MCF 10A (cell line): ENCODE data around the gene KRTAP2-1. TPM values are rescaled to one million over a fixed set of nuclear protein-coding genes. Genes with fewer than 3 reads are reported as not detected.
A peak's percentile ranks its signal among the peaks of the same experiment; 100 is the strongest.
"Not testable (repeated sequence)": the region's sequence is repeated elsewhere in the genome, so short reads cannot be mapped to it uniquely, and the experiment has no call there.

Experiments
- BruUV-seq: library from RNA; stranded (reverse); fragments of 400-500 nt; replicated peaks from 2 replicates; lab custom pipeline; 2021; lab: Mats Ljungman, UMichigan
- CTCF ChIA-PET: fragments of 300-600 bp; sonication (Branson Sonifier 250); formaldehyde crosslinking; extraction: SDS; loops from one replicate; lab custom pipeline; 2021; ENCODE audit warnings: antibody characterized with exemption, inconsistent platforms; lab: Yijun Ruan, JAX
- POLR2A ChIA-PET: fragments of 300-600, 350-650 bp; sonication (Branson Sonifier 250); formaldehyde crosslinking; extraction: SDS; loops from one replicate; lab custom pipeline; 2020; ENCODE audit warnings: antibody characterized with exemption, inconsistent platforms; lab: Yijun Ruan, JAX
- DNase-seq: peaks from one replicate; pipeline ENCODE4 v3.0.0-alpha.2; 2018; ENCODE audit not compliant: unreplicated experiment
- H3K27ac Mint-ChIP-seq: one replicate; pipeline ENCODE4 v1.8.0; 2022; ENCODE audit warnings: mild to moderate bottlenecking, low read depth, mixed read lengths; ENCODE audit not compliant: unreplicated experiment
- H3K27me3 Mint-ChIP-seq: one replicate; pipeline ENCODE4 v1.8.0; 2022; ENCODE audit warnings: mixed read lengths; ENCODE audit not compliant: insufficient read depth, unreplicated experiment
- H3K36me3 Mint-ChIP-seq: one replicate; pipeline ENCODE4 v1.8.0; 2022; ENCODE audit warnings: mild to moderate bottlenecking, moderate library complexity, mixed read lengths; ENCODE audit not compliant: insufficient read depth, unreplicated experiment
- H3K4me1 Mint-ChIP-seq: one replicate; pipeline ENCODE4 v1.8.0; 2022; ENCODE audit warnings: mixed read lengths; ENCODE audit not compliant: insufficient read depth, unreplicated experiment
- H3K4me3 Mint-ChIP-seq: one replicate; pipeline ENCODE4 v1.8.0; 2022; ENCODE audit warnings: mild to moderate bottlenecking, moderate library complexity, mixed read lengths; ENCODE audit not compliant: unreplicated experiment
- H3K9me3 Mint-ChIP-seq: one replicate; pipeline ENCODE4 v1.8.0; 2022; ENCODE audit warnings: mixed read lengths; ENCODE audit not compliant: unreplicated experiment
- intact Hi-C: fragments of 100-400 bp; cut with micrococcal nuclease; formaldehyde crosslinking; loops from 2 replicates; pipeline ENCODE4 v1.14.1; 2022
- total RNA-seq: library from RNA; stranded (reverse); gene quantifications from 2 replicates; pipeline ENCODE4 v1.2.3, GENCODE V29; 2022
- TF ChIP-seq, protein P1 (sequence below): fragments of 200-600 bp; IDR thresholded peaks from one replicate; pipeline ENCODE4 v1.8.0; 2022; ENCODE audit warnings: antibody characterized with exemption, mild to moderate bottlenecking; ENCODE audit not compliant: unreplicated experiment

Gene KRTAP2-1
- total RNA-seq, 1 experiment from 2014 or later: not detected

DNA sequence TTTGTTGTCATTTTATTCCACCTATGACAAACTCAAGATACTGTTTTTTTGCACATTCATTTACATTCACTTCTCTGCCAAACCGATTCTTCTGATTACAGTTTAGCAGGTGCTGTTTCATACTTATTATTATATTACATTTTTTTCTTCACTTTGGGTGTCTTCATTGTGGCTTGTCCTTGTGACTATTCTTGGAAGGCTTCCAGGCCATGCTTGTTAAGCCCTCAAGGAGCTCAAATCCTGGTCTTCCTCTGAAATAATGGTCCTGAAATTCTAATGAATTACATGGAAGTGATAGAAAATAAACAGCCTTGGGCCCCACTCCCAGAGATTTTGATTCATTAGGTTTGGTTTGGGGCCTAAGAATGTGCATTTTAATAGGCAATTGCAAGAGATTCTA, 17.2 kb upstream of the KRTAP2-1 start:
- H3K9me3 Mint-ChIP-seq: no peaks in the 10 kb centered on the region
- H3K27me3 Mint-ChIP-seq: no peaks in the 10 kb centered on the region
- H3K4me3 Mint-ChIP-seq: no peak overlapping the region
- intact Hi-C loops: loop anchor here (10.0 kb wide), 1 partner anchor 150 kb away; no protein-coding TSS in a partner anchor
- ChIA-PET POLR2A (interaction anchor here (0.6 kb wide), 1 partner anchor 293 kb away, joined by 3 read pairs; no protein-coding TSS in a partner anchor), CTCF (no interaction called here)
- H3K4me1 Mint-ChIP-seq: peaks cover 26% of the 10 kb centered on the region
- no peak for DNase-seq
- TF ChIP-seq, protein P1, sequence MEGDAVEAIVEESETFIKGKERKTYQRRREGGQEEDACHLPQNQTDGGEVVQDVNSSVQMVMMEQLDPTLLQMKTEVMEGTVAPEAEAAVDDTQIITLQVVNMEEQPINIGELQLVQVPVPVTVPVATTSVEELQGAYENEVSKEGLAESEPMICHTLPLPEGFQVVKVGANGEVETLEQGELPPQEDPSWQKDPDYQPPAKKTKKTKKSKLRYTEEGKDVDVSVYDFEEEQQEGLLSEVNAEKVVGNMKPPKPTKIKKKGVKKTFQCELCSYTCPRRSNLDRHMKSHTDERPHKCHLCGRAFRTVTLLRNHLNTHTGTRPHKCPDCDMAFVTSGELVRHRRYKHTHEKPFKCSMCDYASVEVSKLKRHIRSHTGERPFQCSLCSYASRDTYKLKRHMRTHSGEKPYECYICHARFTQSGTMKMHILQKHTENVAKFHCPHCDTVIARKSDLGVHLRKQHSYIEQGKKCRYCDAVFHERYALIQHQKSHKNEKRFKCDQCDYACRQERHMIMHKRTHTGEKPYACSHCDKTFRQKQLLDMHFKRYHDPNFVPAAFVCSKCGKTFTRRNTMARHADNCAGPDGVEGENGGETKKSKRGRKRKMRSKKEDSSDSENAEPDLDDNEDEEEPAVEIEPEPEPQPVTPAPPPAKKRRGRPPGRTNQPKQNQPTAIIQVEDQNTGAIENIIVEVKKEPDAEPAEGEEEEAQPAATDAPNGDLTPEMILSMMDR: no peak
- no peak overlapping the region for H3K27ac Mint-ChIP-seq
- H3K36me3 Mint-ChIP-seq: peaks cover 4% of the 10 kb centered on the region
- BruUV-seq: no TSS peak

DNA sequence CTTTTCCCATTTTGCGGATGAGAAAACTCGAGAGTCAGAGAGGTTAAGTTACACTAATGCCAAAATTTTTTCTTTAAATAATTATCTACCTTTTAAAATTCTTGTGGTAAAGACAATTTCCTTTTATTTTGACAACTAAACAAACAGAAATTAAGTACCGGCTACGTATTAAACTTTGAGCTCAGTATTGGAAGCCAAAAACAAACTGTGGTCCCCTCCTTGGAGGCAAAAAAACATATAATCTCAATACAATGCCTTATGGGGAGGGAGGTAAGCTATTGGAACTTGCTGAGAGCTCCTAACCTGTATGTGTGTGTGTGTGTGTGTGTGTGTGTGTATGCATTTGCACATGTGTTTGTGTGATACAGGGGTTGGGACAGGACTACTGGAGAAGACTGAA, 16.3 kb upstream of the KRTAP2-1 start:
- intact Hi-C loops: loop anchor here (10.0 kb wide), 1 partner anchor 149 kb away; no protein-coding TSS in a partner anchor
- no TSS peak for BruUV-seq
- no peak for DNase-seq
- POLR2A ChIA-PET: interaction anchor here (0.7 kb wide), 1 partner anchor 497 kb away, joined by 5 read pairs; no protein-coding TSS in a partner anchor
- H3K4me3 Mint-ChIP-seq: no peak overlapping the region
- CTCF ChIA-PET: no interaction called here
- peaks cover 33% of the 10 kb centered on the region for H3K4me1 Mint-ChIP-seq
- H3K27ac Mint-ChIP-seq: no peak overlapping the region
- H3K36me3 Mint-ChIP-seq: peaks cover 4% of the 10 kb centered on the region
- no peaks in the 10 kb centered on the region for H3K27me3 Mint-ChIP-seq
- TF ChIP-seq, protein P1: no peak
- H3K9me3 Mint-ChIP-seq: no peaks in the 10 kb centered on the region

DNA sequence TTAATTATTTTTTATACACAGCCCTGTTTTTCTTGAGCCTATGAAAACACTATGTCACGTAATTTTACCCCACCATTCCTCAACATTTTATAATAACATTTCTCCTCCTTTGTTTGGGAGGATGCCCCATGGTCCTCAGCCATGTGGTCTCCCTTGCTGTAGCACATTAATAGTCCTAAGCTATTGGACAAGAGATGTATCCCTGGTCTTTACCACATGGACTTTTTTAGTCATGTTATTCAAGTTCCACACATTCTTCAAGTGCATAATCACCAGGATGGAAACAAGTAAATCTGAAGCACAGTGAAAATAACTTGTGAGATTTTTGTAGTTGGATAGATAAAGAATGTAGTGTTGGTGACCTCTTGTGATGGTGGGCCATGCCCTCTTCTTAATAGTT, 14.8 kb upstream of the KRTAP2-1 start:
- CTCF ChIA-PET: no interaction called here
- no peak overlapping the region for H3K27ac Mint-ChIP-seq
- POLR2A ChIA-PET: no interaction called here
- no peak overlapping the region for H3K4me3 Mint-ChIP-seq
- H3K9me3 Mint-ChIP-seq: no peaks in the 10 kb centered on the region
- intact Hi-C loops: loop anchor here (10.0 kb wide), 1 partner anchor 147 kb away; no protein-coding TSS in a partner anchor
- TF ChIP-seq, protein P1: no peak
- peaks cover 33% of the 10 kb centered on the region for H3K4me1 Mint-ChIP-seq
- BruUV-seq: no TSS peak
- H3K27me3 Mint-ChIP-seq: no peaks in the 10 kb centered on the region
- DNase-seq: no peak
- peaks cover 4% of the 10 kb centered on the region for H3K36me3 Mint-ChIP-seq

DNA sequence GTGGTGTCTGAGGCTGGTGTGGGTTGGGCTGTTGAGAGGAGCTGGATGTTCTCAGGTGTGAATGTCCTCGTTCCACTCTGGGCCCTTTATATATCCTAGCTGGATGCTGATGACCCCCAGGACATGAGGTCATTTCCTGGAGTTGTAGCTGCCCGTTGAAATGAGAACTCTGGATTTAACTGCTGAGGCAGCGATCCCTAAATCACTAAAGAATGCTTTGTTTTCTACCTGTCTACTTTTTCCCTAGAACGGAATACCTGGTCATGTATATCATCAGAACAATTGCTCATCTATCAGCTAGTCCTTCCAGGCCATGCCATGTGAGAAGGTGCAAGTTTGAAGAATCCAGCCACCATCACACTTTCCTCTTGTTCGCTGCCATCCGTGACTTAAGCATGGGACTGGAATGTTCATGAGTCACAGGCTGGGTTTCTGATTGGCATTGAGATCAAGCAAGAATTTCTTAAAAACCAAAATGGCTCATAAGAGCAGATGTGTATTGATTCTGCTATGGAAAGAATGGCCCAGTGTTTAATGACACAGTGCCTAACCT, 13.0 kb upstream of the KRTAP2-1 start, which contains the start of gene KRTAP2-3:
Gene KRTAP2-3 (minus strand): TSS at position 63 of the 553 bp plus-strand sequence. CDS start 64 bp downstream, outside the sequence.
- ChIA-PET CTCF (interaction anchor here (0.6 kb wide), 1 partner anchor 261 kb away, joined by 3 read pairs; no protein-coding TSS in a partner anchor), POLR2A (interaction anchor here (1.5 kb wide), 1 partner anchor 14 kb away, joined by 3 read pairs; no protein-coding TSS in a partner anchor)
- Mint-ChIP-seq H3K36me3 (no peaks in the 10 kb centered on the region), H3K4me3 (no peak within 1 kb of the TSS), H3K4me1 (peaks cover 25% of the 10 kb centered on the region), H3K9me3 (no peaks in the 10 kb centered on the region), H3K27me3 (no peaks in the 10 kb centered on the region), H3K27ac (peak within 1 kb of the TSS; percentile 32)
- intact Hi-C loops: loop anchor here (10.0 kb wide), 1 partner anchor 145 kb away; no protein-coding TSS in a partner anchor
- DNase-seq: peak; percentile 62
- TF ChIP-seq, protein P1: no peak
- no TSS peak for BruUV-seq

DNA sequence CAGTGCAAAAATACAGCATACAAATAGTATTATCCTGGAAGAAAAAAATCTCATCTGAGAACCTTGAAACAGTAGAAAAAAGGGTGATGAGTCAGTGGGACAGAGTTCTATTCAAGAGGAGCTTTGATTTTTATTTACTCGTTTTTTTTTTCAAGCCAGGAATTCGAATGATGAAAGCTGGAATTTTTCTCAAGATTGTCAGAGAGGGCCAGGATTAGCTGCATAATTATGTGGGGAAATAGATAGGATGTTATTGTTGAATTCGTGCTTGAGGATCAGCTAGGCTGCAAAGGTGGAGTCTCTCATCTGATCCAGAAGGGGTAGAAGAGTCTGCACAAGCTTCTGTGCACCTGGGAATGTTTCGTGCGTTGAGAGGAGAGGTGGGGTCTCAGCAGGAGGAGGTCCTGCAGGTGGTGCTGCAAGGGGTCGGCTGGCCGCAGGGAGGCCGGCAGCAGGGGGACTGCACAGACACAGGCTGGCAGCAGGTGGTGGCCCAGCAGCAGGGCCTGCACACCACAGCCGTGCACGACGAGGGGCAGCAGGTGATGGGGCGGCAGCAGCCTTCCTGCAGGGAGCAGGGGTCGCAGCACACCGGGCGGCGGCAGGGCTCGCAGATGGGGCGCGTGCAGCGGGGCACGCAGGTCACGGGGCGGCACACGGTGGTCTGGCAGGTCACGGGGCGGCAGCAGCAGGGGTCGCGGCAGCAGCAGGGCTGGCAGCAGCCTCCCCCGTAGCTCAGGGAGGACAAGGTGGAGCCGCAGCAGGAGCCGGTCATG, 12.3 kb upstream of the KRTAP2-1 start:
- DNase-seq: peak; percentile 51
- intact Hi-C loops: loop anchor here (10.0 kb wide), 1 partner anchor 145 kb away; no protein-coding TSS in a partner anchor
- H3K4me1 Mint-ChIP-seq: peaks cover 25% of the 10 kb centered on the region

More for the DNA sequence above, 12.3 kb upstream of the KRTAP2-1 start:
- H3K27ac Mint-ChIP-seq: peak overlapping the region; percentile 21
- not testable (repeated sequence) for H3K9me3 Mint-ChIP-seq, H3K27me3 Mint-ChIP-seq, H3K36me3 Mint-ChIP-seq, H3K4me3 Mint-ChIP-seq, BruUV-seq
- CTCF ChIA-PET: interaction anchor here (0.6 to 0.8 kb wide), 3 partner anchors 150 to 569 kb away, joined by 3 read pairs; no protein-coding TSS in a partner anchor
- POLR2A ChIA-PET: interaction anchor here (0.7 to 1.5 kb wide), 3 partner anchors 15 to 484 kb away, joined by 3 to 4 read pairs (median 3); no protein-coding TSS in a partner anchor
